T-helper 2 cell treated with Interferon-gamma antibody and Interleukin-4, amounts not matched to agents 5 μg/mL and 100 μg/mL, for 36 hours (primary cell): ENCODE measurements around the gene DAAM1.

Source experiments
- DNase-seq: peaks from one replicate; pipeline ENCODE4 v3.0.0; 2021; ENCODE audit warnings: low spot score
- H3K27ac Mint-ChIP-seq: one replicate; pipeline ENCODE4 v1.8.0; 2021; ENCODE audit warnings: mild to moderate bottlenecking, mixed read lengths
- H3K27me3 Mint-ChIP-seq: one replicate; pipeline ENCODE4 v1.8.0; 2021; ENCODE audit warnings: low read depth, mixed read lengths
- H3K36me3 Mint-ChIP-seq: one replicate; pipeline ENCODE4 v1.8.0; 2021; ENCODE audit warnings: low read depth, mixed read lengths
- H3K4me1 Mint-ChIP-seq: one replicate; pipeline ENCODE4 v1.8.0; 2021; ENCODE audit warnings: low read depth, mixed read lengths
- H3K4me3 Mint-ChIP-seq: one replicate; pipeline ENCODE4 v1.8.0; 2022; ENCODE audit warnings: mild to moderate bottlenecking, moderate library complexity, mixed read lengths
- H3K9me3 Mint-ChIP-seq: one replicate; pipeline ENCODE4 v1.8.0; 2021; ENCODE audit warnings: mixed read lengths

DAAM1 gene

DNA sequence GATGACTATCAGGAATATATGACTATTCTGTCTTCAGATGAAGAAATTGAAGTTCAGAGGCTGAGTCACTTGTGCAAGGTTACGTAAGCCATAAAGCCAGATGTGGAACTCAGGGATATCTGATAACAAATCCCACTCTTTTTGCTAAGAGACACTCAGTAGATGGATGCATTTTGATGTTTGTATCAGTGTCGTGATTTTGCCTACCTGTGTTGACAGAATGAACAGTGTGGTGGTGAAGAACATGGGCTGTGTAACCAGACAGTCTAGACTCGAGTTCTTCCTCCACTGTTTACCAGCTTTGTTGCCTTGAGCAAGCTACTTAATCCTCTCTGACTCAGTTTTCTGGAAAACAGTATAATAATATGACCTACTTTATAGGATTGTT lies 93.9 kb downstream of the DAAM1 start:
- Mint-ChIP-seq H3K27ac (no peak overlapping the region), H3K4me1 (peaks cover 12% of the 10 kb centered on the region), H3K4me3 (no peak overlapping the region), H3K27me3 (no peaks in the 10 kb centered on the region), H3K9me3 (peaks cover 28% of the 10 kb centered on the region), H3K36me3 (peaks cover 23% of the 10 kb centered on the region)
- no peak for DNase-seq

DNA sequence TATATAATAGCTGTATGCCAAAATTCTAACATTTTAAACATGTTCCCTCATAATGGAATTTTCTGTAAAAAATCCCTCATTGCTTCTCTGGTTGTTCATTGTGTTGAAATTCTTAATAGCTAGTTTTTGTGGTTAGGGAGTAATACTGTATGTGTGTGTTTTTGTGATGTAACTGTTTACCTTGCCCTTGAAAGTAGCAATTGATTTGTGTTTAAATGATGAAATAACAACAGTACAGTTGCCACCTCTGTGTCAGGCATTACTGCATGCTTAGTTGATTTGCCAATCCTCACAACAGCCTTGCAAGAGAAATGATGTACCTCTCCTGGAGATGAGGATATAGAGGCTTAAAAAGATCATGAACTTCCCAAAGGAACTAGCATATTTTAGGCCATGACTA lies 94.9 kb downstream of the DAAM1 start:
- H3K4me1 Mint-ChIP-seq: peaks cover 17% of the 10 kb centered on the region
- DNase-seq: no peak
- H3K27me3 Mint-ChIP-seq: no peaks in the 10 kb centered on the region
- H3K27ac Mint-ChIP-seq: no peak overlapping the region
- H3K36me3 Mint-ChIP-seq: peaks cover 28% of the 10 kb centered on the region
- peaks cover 35% of the 10 kb centered on the region for H3K9me3 Mint-ChIP-seq
- H3K4me3 Mint-ChIP-seq: no peak overlapping the region

DNA sequence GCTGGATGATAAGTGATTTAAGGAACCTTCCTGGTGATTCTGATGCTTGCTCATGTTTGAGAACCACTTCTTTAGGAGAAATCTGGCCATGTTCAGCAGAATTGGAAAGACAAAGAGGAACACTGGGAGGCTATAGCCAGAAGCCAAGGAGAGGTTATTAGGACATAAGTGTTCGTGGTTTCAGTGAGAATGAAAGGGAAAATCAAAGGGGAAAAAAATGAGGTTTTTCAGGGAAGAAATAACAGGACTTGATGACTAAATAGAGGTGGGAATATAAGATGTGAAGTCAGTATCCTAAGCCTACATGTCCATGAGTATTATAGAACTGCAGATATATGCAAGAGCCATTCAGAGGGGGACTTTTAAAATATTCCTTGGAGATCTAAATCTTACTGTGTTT lies 95.6 kb downstream of the DAAM1 start:
- no peaks in the 10 kb centered on the region for H3K27me3 Mint-ChIP-seq
- peaks cover 19% of the 10 kb centered on the region for H3K4me1 Mint-ChIP-seq
- H3K4me3 Mint-ChIP-seq: no peak overlapping the region
- peaks cover 39% of the 10 kb centered on the region for H3K9me3 Mint-ChIP-seq
- DNase-seq: no peak
- peaks cover 31% of the 10 kb centered on the region for H3K36me3 Mint-ChIP-seq
- no peak overlapping the region for H3K27ac Mint-ChIP-seq

DNA sequence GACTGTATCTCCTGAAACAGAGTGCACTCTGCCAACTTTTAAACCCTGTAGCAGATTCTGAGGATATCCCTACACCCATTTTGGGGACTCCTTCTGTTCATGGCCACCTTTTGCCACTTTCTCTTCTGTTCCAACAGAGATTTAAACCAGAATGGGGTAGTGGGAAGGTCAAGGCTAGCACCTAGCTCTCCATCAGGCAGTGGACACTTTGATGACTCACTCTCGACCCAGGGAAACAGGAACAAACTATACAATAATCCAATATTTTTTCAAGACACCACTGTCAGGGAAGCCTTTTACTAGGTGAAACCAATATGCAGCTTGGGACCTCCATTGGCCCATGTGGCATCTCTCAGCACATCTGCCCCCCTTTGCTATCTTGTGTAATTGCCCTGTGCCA lies 103.6 kb downstream of the DAAM1 start:
- DNase-seq: no peak
- no peaks in the 10 kb centered on the region for H3K27me3 Mint-ChIP-seq
- no peak overlapping the region for H3K4me3 Mint-ChIP-seq
- peaks cover 39% of the 10 kb centered on the region for H3K4me1 Mint-ChIP-seq
- peaks cover 19% of the 10 kb centered on the region for H3K36me3 Mint-ChIP-seq
- H3K27ac Mint-ChIP-seq: no peak overlapping the region
- peaks cover 11% of the 10 kb centered on the region for H3K9me3 Mint-ChIP-seq

DNA sequence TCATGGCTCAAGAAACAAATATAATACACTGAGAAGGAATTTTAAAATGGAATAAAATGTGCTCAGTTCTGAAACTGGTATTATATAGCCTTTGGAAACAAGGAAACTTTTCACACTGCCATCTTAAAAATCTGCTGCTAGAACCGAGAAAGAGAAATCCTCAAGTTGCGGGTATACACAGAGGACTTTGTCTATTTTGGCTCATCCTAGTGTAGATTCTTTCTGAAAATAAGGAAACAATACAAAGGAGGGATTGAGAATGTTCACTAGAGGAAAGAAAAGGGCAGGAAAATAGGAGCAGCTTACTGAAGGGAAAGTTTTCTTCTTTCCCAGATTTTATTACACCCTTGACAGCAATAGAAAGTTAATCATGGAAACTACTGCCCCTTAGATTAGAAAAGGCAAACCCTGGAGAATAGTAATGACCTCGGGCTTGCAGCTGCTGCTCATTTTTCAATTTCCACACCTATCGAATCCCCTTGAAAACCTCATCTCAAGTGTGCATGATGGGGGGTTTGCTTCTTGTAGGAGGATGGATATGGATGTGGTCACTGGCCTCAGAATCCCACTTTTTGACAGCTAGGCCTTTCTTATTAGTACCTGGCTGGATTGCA lies 104.6 kb downstream of the DAAM1 start:
- Mint-ChIP-seq H3K36me3 (peaks cover 16% of the 10 kb centered on the region), H3K4me3 (no peak overlapping the region), H3K27me3 (no peaks in the 10 kb centered on the region), H3K9me3 (peaks cover 7% of the 10 kb centered on the region), H3K27ac (no peak overlapping the region), H3K4me1 (peaks cover 39% of the 10 kb centered on the region)
- DNase-seq: no peak

DNA sequence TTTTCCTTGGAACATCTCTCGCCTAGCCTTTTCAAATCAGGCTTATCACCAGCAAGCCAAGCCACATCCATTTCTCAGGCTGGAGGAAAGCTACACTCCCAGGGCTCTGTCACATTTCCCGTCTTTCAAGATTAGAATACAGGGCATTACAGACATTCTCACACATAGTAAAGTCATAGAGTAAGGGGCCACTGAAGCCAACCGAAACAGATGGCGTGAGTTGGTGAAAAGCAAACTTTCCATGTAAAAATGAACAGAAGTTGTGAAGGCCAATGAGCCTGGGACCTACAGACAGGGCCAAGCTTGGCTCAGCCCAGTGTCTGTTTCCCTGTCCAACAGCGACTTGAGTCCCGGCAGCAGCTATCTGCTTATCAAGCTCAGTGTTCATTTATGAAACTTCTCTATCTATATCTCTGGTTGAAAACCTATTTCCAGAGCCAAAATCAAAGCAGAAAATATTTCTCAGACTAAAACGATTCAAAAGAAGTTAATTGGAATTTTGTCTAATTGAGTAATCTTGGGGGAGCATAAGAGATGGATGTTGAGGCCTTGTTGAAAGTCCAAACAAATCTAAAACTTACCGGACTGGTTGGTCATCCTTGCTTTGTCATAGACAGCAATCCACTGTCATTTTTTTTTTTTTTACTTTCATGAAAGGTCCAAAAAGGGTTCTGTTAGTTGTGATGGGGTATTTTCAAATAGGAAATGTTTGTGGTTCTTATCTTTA lies 105.6 kb downstream of the DAAM1 start:
- DNase-seq: no peak
- peaks cover 42% of the 10 kb centered on the region for H3K4me1 Mint-ChIP-seq
- no peak overlapping the region for H3K27ac Mint-ChIP-seq
- no peak overlapping the region for H3K4me3 Mint-ChIP-seq
- H3K27me3 Mint-ChIP-seq: no peaks in the 10 kb centered on the region
- peaks cover 13% of the 10 kb centered on the region for H3K36me3 Mint-ChIP-seq
- no peaks in the 10 kb centered on the region for H3K9me3 Mint-ChIP-seq

DNA sequence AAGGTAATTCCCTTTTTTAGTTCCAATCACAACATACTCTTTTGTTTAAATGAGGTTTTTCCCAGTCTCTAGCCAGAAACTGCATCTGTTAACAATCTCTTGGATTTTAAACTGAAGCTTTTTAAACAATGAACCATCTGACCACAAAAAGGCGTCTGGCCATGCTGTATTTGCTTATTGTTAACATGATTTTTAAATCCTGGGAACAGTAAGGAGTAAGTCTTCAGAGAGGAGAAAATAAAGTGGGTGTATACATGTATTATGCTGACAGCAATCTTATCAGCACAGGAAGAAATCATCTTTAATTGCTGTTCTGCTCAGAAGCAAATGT lies 106.2 kb downstream of the DAAM1 start:
- no peaks in the 10 kb centered on the region for H3K27me3 Mint-ChIP-seq
- no peak for DNase-seq
- H3K36me3 Mint-ChIP-seq: peaks cover 13% of the 10 kb centered on the region
- no peak overlapping the region for H3K4me3 Mint-ChIP-seq
- no peaks in the 10 kb centered on the region for H3K9me3 Mint-ChIP-seq
- H3K4me1 Mint-ChIP-seq: peaks cover 45% of the 10 kb centered on the region
- no peak overlapping the region for H3K27ac Mint-ChIP-seq

DNA sequence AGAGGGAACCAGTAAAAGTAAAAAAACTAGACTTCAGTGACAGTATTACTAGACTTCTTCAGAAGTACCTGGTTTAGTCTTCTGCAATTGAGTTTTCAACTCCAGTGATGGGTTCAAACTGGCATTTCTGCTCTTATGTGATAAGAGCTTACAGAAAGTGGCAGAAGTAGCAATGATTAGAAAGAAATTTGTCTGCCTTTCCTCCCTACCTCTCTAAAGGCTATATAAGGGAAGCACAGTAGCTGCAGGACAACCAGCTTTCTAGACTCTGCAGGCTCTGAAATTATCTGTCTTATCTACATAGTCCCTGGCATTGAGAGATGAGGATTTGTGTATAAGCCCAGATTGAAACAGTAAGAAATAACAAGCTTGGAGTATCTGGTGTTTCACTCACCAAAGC lies 107.5 kb downstream of the DAAM1 start:
- no peak overlapping the region for H3K27ac Mint-ChIP-seq
- peak overlapping the region; percentile 0 for H3K4me3 Mint-ChIP-seq
- peaks cover 50% of the 10 kb centered on the region for H3K4me1 Mint-ChIP-seq
- no peaks in the 10 kb centered on the region for H3K9me3 Mint-ChIP-seq
- peaks cover 13% of the 10 kb centered on the region for H3K36me3 Mint-ChIP-seq
- no peak for DNase-seq
- H3K27me3 Mint-ChIP-seq: no peaks in the 10 kb centered on the region

DNA sequence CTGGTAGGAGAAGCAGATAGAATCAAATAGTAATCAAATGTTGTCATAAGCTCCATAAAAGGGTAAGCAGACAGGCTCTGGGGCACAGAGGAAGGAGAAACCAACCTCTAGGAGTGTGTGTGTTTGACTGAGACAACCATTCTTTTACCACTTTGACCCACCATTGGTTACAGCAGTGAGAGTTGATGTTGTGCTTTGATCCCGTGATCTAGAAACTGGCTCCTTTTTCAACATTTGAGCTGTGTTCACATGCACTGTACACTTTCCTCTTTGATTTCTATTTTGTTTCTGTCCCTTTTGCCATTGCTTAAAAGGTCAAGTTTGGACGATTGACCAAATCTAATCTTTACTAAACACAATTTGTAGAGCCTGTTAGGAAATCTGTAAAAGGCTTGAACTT lies 108.0 kb downstream of the DAAM1 start:
- Mint-ChIP-seq H3K27ac (no peak overlapping the region), H3K4me3 (peak overlapping the region; percentile 40), H3K4me1 (peaks cover 55% of the 10 kb centered on the region), H3K36me3 (peaks cover 12% of the 10 kb centered on the region), H3K9me3 (no peaks in the 10 kb centered on the region), H3K27me3 (no peaks in the 10 kb centered on the region)
- DNase-seq: no peak

DNA sequence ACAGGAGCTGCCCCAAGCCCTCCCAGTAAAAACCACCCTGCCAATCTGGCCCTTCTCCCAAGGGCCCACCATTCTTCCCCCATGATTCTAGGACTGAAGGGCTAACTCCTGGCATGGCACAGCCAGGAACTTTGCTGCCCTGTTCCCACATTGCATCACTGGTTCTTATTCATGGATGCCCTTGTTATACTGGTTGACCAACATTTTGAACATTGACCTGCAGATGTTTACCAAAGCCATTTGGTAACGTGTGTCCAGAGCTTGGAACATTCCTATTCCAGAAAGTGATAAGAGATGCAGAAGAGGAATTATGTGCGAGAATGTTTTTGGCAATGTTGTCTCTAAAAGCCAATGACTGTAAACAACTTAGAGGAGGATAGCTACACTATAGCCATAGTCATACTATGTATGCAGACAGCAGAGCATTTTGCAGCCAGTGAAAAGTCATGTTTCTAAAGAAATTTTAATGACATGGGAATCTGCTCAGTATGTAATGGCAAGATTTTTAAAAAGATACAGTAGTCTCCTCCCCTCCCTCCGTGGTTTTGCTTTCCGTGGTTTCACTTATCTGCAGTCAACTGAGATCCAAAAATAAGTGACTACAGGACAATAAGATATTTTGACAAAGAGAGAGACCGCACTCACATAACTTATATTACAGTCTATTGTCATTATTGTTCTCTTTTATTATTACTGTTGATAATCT lies 108.8 kb downstream of the DAAM1 start:
- DNase-seq: peak; percentile 27
- Mint-ChIP-seq H3K4me1 (peaks cover 62% of the 10 kb centered on the region), H3K36me3 (peaks cover 6% of the 10 kb centered on the region), H3K4me3 (peak overlapping the region; percentile 40), H3K27ac (no peak overlapping the region), H3K27me3 (no peaks in the 10 kb centered on the region), H3K9me3 (no peaks in the 10 kb centered on the region)

DNA sequence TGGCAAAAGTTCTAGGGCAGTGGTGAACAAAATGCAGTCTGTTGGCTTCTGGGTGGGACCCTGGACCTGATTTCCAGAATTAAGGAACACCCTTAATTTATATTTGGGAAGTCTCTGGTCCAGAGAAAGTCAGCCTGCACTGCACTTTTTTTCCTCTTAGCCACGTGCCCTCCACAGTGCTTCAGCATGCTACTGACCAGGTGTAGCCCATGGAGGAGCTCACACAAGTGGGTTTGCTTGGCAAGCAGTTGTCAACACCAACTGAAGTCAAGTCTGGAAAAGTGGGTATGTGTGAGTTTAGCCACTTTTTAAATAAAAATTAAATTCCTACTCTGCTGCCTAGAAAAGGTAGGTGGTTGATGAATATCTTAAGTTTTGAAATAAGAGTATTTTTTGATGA lies 111.3 kb downstream of the DAAM1 start:
- no peak overlapping the region for H3K27ac Mint-ChIP-seq

DNA sequence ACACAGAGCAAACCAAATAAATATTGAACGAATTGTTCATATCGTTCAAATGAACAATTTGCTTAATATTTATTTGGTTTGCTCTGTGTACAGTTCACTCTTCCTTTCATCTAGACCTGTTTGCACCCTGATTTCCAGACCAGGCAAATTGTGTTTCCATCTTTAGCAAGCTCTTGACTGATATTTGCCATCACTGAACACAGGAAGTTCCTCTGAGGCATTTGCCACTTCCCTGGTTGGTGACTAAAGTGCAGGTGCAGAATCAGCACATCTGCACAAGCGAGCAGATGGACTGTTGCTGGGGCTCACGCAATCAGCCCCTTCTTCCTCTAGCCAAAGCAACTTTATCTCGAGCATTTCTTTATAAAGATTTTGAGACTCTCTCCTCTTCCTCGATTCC lies 112.9 kb downstream of the DAAM1 start:
- no peaks in the 10 kb centered on the region for H3K9me3 Mint-ChIP-seq
- peak overlapping the region; percentile 54 for H3K4me3 Mint-ChIP-seq
- H3K27ac Mint-ChIP-seq: peak overlapping the region; percentile 26
- H3K27me3 Mint-ChIP-seq: no peaks in the 10 kb centered on the region
- H3K4me1 Mint-ChIP-seq: peaks cover 48% of the 10 kb centered on the region
- DNase-seq: peak; percentile 31
- peaks cover 2% of the 10 kb centered on the region for H3K36me3 Mint-ChIP-seq

More for the DNA sequence above, 111.3 kb downstream of the DAAM1 start:
- no peak for DNase-seq
- H3K4me1 Mint-ChIP-seq: peaks cover 59% of the 10 kb centered on the region
- peaks cover 2% of the 10 kb centered on the region for H3K36me3 Mint-ChIP-seq
- H3K27me3 Mint-ChIP-seq: no peaks in the 10 kb centered on the region
- H3K4me3 Mint-ChIP-seq: no peak overlapping the region
- H3K9me3 Mint-ChIP-seq: no peaks in the 10 kb centered on the region

DNA sequence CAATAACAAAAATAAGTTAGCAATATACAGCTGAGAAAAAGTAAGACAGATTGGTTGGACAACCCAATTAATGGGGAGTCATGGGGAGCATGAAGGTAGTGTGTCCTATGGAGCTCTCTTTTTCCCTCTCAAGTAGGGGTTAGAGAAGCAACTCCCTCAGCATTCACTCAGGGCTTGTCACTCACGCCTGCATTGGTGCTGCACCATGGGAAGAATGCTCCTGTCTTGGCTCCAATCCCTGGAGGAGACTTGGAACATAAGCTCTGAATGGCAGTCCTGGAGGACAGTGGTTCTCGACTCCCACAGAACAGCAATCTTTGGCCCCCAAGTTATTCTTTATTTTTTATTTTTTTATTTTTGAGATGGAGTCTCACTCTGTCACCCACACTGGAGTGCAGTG lies 113.8 kb downstream of the DAAM1 start:
- no peak overlapping the region for H3K27ac Mint-ChIP-seq
- DNase-seq: no peak
- H3K4me1 Mint-ChIP-seq: peaks cover 45% of the 10 kb centered on the region
- no peak overlapping the region for H3K4me3 Mint-ChIP-seq
- no peaks in the 10 kb centered on the region for H3K9me3 Mint-ChIP-seq
- peaks cover 2% of the 10 kb centered on the region for H3K36me3 Mint-ChIP-seq
- no peaks in the 10 kb centered on the region for H3K27me3 Mint-ChIP-seq

DNA sequence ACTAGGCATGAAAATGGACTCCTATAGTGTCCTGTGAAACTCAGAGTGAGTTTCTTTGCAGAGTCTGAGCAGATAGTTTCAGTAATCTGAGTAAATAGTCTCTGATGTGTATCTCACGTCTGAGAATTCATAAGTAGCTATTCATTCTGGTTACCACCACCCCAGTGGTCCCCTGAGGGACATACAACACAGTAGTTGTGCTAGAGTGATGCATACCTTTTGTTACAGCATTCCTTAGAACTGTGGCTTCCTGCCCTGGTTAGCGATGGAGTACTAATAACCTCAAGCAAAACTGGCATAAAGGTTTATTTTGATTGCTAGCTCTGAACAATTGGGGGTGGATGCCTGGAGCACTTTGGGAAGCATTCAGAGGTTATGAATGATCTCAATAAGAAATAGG lies 114.7 kb downstream of the DAAM1 start:
- H3K9me3 Mint-ChIP-seq: no peaks in the 10 kb centered on the region
- no peak overlapping the region for H3K27ac Mint-ChIP-seq
- H3K4me1 Mint-ChIP-seq: peaks cover 37% of the 10 kb centered on the region
- peaks cover 2% of the 10 kb centered on the region for H3K36me3 Mint-ChIP-seq
- no peaks in the 10 kb centered on the region for H3K27me3 Mint-ChIP-seq
- DNase-seq: no peak
- no peak overlapping the region for H3K4me3 Mint-ChIP-seq
